Epithelial cell of proximal tubule (primary cell): Measurements from ENCODE around the gene TPRG1. TPM values are rescaled to one million over a fixed set of nuclear protein-coding genes. Genes with fewer than 3 reads are reported as not detected.

Source experiments
- DNase-seq: peaks from one replicate; pipeline ENCODE4 v3.0.0-alpha.2; 2011; ENCODE audit warnings: low read depth
- H3K4me3 ChIP-seq: 2 replicates; pipeline ENCODE4 v1.5.1; 2011; ENCODE audit warnings: low read depth, mild to moderate bottlenecking, low read length
- CTCF ChIP-seq: conservative IDR thresholded peaks from 2 replicates; pipeline ENCODE4 v1.5.1; 2012; ENCODE audit warnings: low read depth, mild to moderate bottlenecking, low read length
- total RNA-seq: library from RNA; depleted of rRNA; stranded (reverse); fragments of >200 nt; gene quantifications from 2 replicates; pipeline ENCODE4 v1.2.3, GENCODE V29; 2015

TPRG1 gene
- total RNA-seq, 1 donor from 2014 or later, result not detected

- no peak for TF ChIP-seq CTCF
- no peak for DNase-seq
These were observed 137.7 kb downstream of the TPRG1 start for GRCh38 chr3:189309400-189309975.

GRCh38 chr3:189311521-189311920 is 139.8 kb downstream of the TPRG1 start:
- DNase-seq, result no peak
- no peak overlapping the region for H3K4me3 ChIP-seq
- no peak for TF ChIP-seq CTCF

More at GRCh38 chr3:189309400-189309975, 137.7 kb downstream of the TPRG1 start:
- H3K4me3 ChIP-seq, result no peak overlapping the region

GRCh38 chr3:189312866-189313265 is 141.1 kb downstream of the TPRG1 start:
- H3K4me3 ChIP-seq, result no peak overlapping the region
- no peak for DNase-seq
- no peak for TF ChIP-seq CTCF

GRCh38 chr3:189316296-189317019 is 144.7 kb downstream of the TPRG1 start:
- TF ChIP-seq CTCF, result no peak
- DNase-seq, result no peak

GRCh38 chr3:189317911-189318310 is 146.1 kb downstream of the TPRG1 start:
- H3K4me3 ChIP-seq, result no peak overlapping the region
- no peak for DNase-seq
- no peak for TF ChIP-seq CTCF

More at GRCh38 chr3:189316296-189317019, 144.7 kb downstream of the TPRG1 start:
- no peak overlapping the region for H3K4me3 ChIP-seq

- no peak for TF ChIP-seq CTCF
- H3K4me3 ChIP-seq, result no peak overlapping the region
- DNase-seq, result no peak
These were observed 148.7 kb downstream of the TPRG1 start for GRCh38 chr3:189320511-189320910.

GRCh38 chr3:189322339-189322738 is 150.6 kb downstream of the TPRG1 start:
- no peak for TF ChIP-seq CTCF
- DNase-seq, result no peak

More at GRCh38 chr3:189322339-189322738, 150.6 kb downstream of the TPRG1 start:
- H3K4me3 ChIP-seq, result no peak overlapping the region
